GM18861 (cell line): Measurements from ENCODE around the gene MYLIP.

Experiments
- ATAC-seq: cut with Tn5 transposase; IDR thresholded peaks from one replicate; pipeline ENCODE4 v1.9.1; 2021; ENCODE audit not compliant: unreplicated experiment

The MYLIP gene

DNA sequence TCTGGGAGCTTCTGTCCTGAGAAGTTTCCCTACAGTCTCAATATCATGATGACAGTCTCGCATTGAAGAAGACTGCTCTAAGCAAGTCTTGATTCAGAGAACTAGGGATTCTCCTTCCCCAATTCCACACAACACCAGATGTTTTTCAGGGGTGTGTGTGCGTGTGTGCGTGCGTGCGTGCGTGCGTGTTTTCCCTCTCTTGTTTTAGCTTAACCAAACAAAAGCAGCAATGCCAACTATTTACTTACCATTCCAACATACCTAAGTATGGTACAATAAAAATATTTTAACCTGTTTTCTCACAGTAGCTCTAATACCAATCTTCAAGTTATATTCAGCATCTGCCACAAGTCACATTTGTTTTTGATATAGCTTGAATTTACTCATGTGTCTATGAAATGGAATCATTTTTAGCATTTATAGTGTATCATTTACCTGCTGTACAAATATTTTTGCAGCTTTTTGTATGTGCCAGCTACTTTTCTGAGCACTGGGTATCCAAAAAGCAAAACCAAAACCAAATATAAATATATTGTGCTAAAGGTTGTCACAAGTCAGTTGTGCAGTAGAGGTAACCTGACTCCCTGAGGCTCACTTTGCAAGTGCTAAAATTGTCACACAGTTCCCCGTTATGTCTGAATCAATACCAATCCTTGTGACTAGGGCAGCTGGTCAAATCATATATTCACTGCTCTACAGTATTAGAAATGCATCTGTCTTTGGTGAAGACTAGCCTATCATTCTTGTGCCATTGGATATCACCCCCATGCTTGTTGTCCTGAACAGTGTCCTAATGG is 21.7 kb upstream of the MYLIP start:
- no peak for ATAC-seq

DNA sequence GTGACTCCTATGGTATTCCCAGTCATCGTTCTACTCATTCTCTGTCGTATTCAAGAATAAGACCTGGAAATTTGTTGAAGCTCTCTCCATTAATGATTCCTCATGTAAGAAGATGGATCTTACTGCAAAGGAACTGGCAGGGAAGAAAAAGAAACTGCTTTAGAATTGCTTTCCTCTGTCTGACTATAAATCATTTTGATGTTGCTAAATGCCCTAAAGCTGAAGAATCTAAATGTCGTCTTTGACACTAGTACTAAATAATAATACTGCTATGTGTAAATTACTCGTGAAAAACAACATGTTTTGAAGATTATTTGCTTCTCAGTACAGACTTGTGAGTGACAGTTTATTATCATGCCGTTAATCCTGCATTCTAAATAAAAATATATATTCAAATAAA is 20.5 kb upstream of the MYLIP start:
- ATAC-seq = no peak

DNA sequence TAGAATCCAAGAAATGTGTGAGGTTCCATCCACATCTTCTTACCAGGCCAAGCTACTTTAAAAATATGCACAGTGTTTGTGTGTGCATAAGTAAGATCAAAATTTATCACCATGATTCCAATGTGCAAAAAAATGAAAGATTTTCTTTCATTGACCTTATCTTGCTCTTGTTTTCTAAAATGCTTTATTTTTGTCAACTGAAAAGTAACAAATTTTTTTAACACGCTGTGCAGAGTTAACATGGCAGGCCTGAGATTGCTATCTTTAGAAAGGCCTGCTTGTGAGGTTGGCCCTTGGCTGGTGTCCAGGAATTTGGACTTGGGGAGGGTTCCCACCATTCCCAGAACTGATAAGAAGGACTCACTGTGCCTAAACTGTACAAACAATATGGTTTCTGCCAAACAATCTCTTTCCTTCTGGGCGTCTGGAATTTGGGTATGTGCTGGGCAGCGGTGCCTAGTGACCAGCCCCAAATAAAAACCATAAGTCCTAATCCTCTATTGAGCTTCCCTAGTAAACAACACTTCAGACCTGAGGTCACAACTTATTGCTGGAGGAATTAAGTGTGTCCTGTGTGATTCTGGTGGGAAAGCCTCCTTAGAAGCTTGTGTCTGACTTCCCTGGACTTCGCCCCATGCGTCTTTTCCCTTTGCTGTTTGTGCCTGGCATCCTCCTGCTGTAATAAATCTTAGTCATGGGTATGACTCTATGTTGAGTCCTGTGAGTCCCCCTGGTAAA is 19.8 kb upstream of the MYLIP start:
- no peak for ATAC-seq

- no peak for ATAC-seq
These were observed 19.1 kb upstream of the MYLIP start for GRCh38 chr6:16109659-16110305.

- no peak for ATAC-seq
These were observed 10.1 kb upstream of the MYLIP start for GRCh38 chr6:16118825-16119224.

DNA sequence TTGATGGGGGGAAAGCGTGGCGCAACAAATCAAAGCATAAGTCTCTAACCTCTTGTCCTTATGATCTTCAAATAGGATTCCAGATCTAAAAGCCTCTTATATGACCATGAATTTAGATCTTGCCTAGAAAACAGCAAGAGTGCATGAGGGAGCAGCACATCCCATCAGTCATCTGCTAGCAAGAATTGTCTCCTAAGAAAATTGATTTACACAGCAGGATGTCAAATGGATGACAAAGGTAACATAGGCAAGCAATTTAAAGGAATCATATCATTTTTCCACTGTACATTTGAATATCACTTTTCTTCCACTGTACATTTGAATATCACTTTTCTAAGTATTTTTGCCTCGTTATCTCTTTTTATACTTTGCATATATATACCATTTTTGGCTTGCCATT is 7.5 kb upstream of the MYLIP start:
- no peak for ATAC-seq

DNA sequence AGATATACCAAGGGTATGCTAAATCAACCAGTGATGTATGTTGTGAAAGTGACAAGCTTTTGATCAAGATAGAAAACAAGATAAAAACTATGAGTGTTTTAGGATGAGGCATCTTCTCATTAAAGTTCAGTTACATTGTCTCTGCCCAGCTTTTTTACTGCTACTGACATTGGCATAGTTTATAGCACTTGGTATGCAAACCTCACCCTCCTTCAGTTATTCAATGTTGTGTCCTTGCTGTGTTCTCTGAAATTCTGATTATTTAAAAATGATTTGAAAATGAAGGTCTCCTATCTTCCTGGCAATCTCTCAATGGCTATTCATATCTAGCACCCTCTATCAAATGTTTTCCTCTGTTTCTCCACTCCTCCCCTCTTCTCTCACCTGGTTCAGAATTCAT is 6.7 kb upstream of the MYLIP start:
- no peak for ATAC-seq

- ATAC-seq = no peak
These were observed 4.4 kb upstream of the MYLIP start for GRCh38 chr6:16124198-16125180.

GRCh38 chr6:16126056-16126455 is 2.8 kb upstream of the MYLIP start:
- no peak for ATAC-seq

DNA sequence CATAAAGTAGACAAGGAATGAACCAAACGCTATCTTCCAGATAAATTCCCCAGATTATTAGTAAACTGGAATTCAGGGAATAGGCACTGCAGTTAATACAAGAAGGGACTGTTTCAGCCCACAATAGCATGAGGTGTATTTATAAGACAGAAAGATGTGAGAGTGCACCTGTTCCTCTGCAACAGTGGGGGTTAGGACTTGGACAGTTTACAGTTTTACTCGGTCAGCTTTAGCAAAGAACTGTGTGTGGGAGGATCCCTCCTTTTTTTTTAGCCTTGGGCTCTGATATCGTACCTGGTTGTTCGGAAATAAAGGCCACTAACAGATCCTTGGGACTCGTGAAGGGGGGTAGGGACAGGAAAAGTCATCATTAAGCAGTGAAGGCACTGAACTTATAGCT is 2.0 kb upstream of the MYLIP start:
- ATAC-seq = no peak

DNA sequence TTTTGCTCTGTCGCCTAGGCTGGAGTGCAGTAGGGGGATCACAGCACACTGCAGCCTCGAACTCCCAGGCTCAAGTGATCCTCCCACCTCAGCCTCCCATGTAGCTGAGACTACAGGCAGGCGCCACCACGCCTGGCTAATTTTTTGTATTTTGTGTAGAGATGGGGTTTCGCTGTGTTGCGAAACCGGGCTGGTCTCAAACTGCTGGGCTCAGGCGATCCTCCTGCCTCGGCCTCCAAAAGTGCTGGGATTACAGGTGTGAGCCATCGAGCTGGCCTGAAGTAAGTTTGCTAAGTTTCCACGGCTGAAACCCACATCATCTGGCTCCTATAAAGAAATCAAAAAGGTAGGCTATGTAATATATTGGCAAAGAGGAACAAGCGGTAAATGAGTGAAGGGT is 1.4 kb upstream of the MYLIP start:
- no peak for ATAC-seq

DNA sequence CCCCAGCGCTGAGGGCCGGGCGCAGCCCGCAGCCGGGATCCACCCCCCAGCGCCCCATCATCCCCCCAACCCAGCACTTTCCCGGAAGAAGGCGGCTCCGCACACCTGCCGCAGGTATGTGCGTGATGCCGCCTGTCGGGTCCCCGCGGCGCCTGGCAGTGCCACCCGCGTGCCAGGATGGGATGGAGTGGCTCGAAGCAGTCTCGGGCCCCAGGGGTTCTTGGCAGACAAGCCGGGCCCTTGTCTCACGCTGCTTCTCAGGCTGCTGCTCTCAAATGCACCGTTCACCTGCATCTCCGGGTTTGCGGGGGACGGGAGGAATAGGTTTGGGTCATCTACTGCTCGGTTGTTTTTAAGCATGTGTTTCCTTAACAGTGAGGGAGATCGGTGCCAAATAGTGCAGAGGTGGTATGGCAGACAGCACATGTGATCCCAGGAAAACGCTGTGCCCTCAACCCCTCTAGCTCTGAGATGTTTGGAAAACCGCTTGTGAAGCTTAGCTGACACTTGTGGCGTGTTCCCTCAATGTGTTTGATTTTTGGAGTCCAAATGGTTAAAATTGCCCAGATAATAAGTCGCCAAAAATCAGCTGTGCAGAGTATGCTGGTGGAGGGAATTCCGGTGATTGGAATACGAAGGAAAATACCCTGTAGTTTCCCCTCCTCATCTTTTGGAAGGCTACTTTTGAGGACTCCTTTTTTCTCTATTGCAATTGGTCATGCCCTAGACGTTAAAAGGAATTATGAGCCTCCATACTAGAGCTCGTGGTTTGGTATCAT is 926 bp downstream of the MYLIP start:
- peak; percentile 3 for ATAC-seq

DNA sequence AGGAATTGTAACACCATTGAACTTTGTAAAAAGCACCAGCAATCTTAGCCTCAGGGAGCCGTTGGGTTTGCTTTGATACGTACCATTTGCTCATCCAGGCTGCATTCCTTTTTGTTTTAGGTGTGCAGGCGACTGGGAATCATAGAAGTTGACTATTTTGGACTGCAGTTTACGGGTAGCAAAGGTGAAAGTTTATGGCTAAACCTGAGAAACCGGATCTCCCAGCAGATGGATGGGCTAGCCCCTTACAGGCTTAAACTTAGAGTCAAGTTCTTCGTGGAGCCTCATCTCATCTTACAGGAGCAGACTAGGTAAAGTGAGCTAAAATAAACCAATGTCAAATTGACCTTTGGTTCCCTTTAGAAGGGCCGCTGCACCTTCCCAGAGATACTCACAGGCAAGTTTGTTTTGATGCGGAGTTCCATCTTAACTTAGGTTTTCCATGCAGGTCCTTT is 1.6 kb downstream of the MYLIP start:
- no peak for ATAC-seq

GRCh38 chr6:16130932-16131387 is 2.1 kb downstream of the MYLIP start:
- peak; percentile 66 for ATAC-seq

DNA sequence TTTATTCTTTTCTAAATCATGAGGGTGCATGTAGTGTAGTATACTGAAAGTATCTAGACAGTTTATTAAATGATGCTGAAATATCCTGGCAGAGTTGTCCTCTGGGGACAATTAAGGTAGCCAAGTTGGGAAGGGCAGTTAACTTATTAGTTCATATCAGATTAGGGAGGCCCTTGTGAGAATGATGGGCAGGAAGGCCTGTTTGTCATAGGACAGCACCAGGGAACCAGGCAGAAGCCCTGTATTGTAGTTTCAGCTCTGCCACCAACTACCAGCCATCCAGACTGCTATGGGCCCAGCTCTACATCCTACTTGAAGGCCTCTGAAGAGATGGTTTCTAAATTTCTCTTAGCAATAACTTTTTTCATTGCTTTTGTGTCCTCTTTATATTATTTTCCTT is 4.0 kb downstream of the MYLIP start:
- ATAC-seq = no peak

DNA sequence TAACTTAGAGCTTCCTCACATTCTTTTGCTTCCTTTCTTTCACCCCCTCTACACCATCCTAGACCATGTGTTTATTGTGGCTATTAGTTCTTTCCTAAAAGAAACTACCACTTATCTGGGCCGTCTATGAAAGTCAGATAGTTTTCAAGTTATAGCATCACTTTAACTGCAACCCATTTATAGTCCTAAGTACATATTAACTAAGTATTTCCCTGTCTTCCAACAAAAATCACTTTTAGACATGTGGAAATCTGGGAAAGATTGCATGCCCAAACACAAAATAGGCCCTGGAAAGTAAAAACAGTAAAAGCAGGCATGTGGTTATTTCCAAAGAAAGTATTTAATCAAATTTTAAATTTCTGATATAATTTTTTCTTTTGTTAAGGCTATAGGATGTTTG is 5.5 kb downstream of the MYLIP start:
- ATAC-seq = no peak

DNA sequence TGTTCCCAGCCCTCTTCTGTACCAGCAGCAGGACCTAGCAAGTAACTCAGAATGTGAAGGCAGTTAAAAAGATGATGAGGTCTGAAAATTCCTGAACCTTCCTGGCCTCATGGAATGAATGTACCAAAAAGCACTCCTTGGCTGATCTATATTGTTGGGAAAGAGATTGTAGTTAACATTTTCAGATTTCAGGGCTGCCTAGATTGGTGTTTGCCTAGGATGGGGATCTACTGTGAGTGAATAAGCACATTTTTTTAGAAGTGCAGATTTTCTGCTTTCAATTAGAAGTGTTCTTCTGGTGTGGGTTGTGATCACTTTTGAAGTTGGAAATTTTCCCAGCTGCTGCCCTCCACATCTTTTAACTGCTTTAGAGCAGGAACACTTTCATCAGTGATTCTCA is 6.2 kb downstream of the MYLIP start:
- ATAC-seq = no peak

- no peak for ATAC-seq
These were observed 7.2 kb downstream of the MYLIP start for GRCh38 chr6:16136091-16136490.

DNA sequence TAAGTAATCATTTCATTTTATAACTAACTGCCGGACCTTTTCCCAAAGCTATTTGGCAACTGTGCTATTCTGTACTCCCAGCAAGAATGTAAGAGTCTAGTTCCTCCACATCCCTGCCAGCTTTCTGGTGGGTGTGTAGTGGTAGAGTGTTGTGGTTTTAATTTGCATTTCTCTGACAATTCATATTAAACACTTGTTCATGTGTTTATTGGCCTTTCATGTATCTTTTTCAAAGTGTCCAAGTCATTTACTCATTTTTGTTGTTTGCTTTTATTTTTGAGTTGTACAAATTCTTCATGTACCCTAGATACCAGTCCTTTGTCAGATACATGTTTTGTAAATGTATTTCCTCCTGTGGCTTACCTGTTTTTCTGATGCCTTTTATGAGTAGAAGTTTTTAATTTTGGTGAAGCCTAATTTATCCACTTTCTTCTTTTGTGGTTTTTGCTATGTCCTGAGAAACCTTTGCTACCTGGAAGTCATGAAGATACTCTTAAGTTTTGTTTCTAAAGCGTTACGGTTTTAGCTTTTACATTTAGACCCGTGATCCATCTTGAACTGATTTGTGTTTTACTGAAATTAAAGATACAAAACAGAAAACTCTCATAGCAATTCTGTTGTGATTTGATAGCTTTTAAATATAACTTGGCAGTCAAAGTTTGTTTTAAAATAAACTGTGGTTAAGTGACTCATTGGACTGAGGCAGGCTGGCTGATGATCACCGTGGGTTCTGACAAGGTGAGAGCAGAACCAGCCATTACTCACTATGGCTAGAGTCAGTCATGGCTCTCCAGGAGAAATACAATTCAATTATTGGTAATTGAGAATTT is 8.0 kb downstream of the MYLIP start:
- ATAC-seq = no peak
